GM19452 (cell line): ENCODE data around the gene TPCN2.

Source experiments
- ATAC-seq: cut with Tn5 transposase; IDR thresholded peaks from one replicate; pipeline ENCODE4 v1.9.1; 2021; ENCODE audit not compliant: unreplicated experiment

Gene TPCN2

DNA sequence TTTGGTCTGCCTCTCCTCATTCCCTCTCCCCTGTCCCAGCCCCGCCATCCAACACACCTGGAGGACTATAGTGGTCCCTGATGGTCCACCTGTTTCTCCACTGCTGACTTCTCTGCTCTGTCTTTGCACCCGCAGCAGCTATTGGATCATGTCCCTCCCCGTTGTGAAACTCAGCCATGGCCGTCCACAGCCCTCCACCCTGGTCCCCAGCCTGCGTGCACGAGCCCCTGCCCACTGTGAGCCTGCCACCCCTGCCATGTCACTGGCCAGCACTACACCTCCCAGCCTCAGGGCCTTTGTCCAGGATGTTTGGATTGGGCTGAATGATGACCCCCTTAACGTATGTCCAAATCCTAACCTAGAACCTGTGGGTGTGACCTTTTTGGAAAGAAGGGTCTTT, 59.3 kb downstream of the TPCN2 start:
- no peak for ATAC-seq

DNA sequence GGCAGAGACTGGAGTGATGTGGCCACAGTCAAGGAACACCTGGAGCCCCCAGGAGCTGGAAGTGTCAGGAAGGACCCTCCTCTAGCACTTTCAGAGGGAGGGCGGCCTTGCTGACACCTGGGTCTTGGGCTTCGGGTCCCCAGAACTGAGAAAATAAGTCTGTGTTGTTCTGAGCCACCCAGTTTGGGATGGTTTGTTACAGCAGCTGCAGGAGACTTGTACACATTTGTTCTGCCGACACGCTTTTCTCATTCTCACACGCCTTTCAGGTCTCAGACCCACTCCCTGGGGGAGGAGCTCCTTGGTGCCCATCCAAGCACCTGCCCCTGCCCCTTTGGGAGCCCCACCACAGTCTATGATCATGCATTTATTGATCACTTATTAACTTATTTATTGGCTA, 59.8 kb downstream of the TPCN2 start:
- ATAC-seq = no peak

DNA sequence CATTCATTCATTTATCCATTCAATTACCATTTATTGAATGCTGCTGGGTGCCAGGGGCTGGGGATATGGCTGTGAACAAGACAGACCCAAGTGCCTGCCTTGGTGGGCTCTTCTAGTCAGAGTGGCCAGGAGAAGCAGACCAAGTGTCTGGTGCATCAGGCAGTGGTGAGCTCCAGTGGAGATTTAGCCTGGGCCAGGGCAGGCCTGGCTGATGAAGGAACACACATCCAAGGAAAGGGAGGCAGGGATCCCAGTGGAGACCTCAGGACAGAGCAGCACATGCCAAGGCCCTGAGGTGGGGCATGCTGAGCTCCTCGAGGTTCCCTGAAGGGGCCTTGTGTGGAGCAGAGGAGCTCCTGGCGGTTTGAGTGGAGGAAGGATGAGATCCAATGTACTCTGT, 60.4 kb downstream of the TPCN2 start:
- ATAC-seq = no peak

DNA sequence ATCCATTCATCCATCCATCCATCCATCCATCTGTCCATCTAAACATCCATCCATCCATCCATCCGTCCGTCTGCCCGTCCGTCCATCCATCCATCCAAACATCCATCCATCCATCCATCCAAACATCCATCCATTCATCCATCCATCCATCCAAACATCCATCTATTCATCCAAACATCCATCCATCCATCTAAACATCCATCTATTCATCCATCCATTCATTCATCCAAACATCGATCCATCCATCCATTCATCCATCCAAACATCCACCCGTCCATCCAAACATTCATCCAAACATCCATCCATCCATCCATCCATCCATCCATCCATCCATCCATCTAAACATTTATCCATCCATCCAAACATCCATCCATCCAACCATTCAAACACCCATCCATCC, 61.7 kb downstream of the TPCN2 start:
- no peak for ATAC-seq

- no peak for ATAC-seq
Observed at GRCh38 chr11:69111624-69112542, 63.2 kb downstream of the TPCN2 start.

GRCh38 chr11:69113226-69113625, 64.5 kb downstream of the TPCN2 start:
- no peak for ATAC-seq

- no peak for ATAC-seq
Observed at GRCh38 chr11:69113646-69114340, 65.1 kb downstream of the TPCN2 start.

GRCh38 chr11:69114362-69114761, 65.6 kb downstream of the TPCN2 start:
- ATAC-seq = no peak

DNA sequence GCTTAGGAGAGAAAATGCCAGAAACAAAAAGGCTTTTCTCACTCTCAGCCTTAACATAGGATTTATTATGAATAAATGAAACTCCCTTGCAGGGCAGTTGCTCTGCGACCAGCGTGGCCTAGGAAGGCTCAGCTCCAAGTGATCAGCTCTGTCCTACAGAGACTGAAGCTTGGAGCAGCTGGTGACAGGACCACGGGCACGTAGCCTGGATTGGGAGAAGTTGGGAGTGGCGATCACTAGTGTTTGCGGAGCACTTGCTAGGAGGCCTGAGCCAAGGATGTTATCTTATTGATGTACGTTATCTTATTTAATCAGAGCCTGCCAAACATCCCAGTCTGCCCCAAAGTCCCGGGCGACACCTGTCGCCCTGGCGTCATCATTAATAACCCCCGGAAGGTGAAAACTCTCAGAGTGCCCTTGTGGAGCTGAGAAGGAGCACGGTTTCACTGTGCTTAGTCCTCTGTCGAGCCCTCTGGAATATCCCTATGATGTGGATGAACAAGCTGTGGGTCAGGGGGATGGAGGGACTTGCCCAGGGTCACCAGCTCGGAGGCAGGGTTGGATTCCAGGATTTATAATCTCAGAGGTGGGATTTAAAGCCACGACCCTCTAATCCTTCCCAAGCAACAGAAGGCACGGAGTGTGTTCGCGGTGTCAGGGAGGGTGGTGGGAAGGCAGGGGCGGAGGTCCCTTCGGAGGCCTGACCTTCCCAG, 66.2 kb downstream of the TPCN2 start:
- ATAC-seq = no peak

GRCh38 chr11:69115586-69116560, 67.1 kb downstream of the TPCN2 start:
- no peak for ATAC-seq

DNA sequence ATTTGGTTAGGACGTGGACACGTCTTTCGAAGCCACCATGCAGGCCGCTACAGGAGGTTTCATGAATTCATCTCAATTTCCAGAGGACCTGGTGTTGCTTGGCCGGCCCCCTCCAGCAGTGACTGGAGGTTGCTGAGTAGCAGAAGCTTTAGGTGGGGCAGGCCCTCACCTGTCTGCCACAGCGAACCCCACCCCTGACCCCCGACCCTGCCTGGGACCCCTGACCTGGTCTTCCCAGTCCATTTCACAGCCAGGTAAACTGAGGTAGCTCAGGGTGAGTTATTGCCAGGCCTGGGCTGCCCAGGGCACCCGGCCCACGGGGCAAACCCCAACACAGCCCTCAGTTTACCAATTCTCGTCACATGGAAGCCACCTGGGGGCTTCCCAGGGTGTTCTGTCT, 67.9 kb downstream of the TPCN2 start:
- ATAC-seq = no peak

DNA sequence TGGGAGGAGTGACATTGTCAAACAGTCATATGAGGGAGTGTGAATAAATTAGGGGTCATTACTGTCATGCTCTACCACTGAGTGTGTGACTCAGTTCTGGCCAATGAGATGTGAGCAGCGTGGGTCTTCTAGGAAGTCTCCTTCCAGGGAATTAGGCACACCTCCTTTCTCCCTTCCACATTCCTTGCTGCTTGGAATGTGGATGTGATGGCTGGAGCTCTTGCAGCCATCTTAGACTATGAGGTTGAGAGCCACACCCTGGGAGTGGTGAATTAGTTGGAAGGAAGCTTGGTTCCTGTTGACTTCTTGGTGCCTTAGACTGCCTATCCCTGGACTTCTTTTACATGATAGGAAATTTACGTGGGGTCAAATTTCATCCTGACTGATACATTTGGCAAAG, 70.5 kb downstream of the TPCN2 start:
- no peak for ATAC-seq

- ATAC-seq = no peak
Observed at GRCh38 chr11:69120096-69120875, 71.6 kb downstream of the TPCN2 start.

DNA sequence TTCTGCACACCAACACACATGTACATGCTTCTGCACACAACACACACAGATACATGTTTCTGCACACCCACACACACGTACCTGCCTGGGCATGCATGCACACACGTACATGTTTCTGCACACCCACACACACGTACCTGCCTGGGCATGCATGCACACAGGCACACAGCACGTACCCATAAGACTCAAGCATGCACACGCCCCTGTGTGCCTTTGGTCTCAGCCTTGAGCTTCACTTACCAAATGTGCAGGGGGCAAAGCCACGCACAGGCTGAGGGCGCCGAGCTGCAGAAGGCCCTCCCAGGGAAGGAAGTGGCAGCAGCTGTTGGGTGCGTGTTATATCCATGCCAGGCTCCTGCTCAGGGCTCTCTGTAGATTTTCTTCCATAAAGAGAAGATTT, 72.3 kb downstream of the TPCN2 start:
- no peak for ATAC-seq

- no peak for ATAC-seq
Observed at GRCh38 chr11:69121621-69122325, 73.0 kb downstream of the TPCN2 start.

DNA sequence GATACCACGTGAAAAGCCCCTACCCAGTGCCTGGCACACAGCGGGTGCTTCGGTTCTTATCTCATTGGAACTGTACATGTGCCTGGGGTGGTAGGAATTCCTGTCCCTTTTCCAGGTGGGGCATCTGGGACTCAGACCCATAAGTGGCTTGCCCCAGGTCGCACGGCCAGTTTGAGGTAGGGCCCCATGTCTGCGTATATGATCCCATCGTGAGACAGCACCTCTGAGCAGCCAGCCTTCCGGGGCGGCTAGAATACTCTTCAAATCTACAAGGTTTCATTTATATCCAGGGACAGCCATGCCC, 73.5 kb downstream of the TPCN2 start:
- no peak for ATAC-seq

- ATAC-seq = no peak
Observed at GRCh38 chr11:69122630-69123431, 74.1 kb downstream of the TPCN2 start.
